Uterus (tissue), 2 donors: ENCODE results near the gene ADGRA3.

Experiments
- CTCF ChIP-seq, 4 experiments: fragments of 200-600 bp in 2 of 4; fragments of 450-650 bp in 2 of 4; sonication (generic) in 2 of 4; IDR thresholded peaks; one replicate each; pipeline ENCODE4 v1.5.1; 2016 to 2019; ENCODE audit warnings: antibody characterized with exemption in 4 of 4, mild to moderate bottlenecking in 2 of 4, moderate library complexity in 1 of 4
- POLR2A ChIP-seq, 2 donors: fragments of 450-650 bp; IDR thresholded peaks; one replicate each; pipeline ENCODE4 v1.6.1; 2016; ENCODE audit warnings: antibody characterized with exemption in 2 of 2, mild to moderate bottlenecking in 1 of 2, moderate library complexity in 1 of 2

GRCh38 chr4:22465996-22466395, 49.9 kb downstream of the ADGRA3 start:
- TF ChIP-seq CTCF (IDR thresholded peaks at IDR 0.05), result no peak
- TF ChIP-seq POLR2A (IDR thresholded peaks at IDR 0.05), result no peak
